OCI-M1 (cell line): ENCODE data around the gene ANTXR2.
"Not testable (repeated sequence)": the region's sequence is repeated elsewhere in the genome, so short reads cannot be mapped to it uniquely, and the experiment has no call there.

Experiments used
- DNase-seq: peaks from one replicate; lab custom pipeline; 2025; lab: John Stamatoyannopoulos, UW

ANTXR2 gene

DNA sequence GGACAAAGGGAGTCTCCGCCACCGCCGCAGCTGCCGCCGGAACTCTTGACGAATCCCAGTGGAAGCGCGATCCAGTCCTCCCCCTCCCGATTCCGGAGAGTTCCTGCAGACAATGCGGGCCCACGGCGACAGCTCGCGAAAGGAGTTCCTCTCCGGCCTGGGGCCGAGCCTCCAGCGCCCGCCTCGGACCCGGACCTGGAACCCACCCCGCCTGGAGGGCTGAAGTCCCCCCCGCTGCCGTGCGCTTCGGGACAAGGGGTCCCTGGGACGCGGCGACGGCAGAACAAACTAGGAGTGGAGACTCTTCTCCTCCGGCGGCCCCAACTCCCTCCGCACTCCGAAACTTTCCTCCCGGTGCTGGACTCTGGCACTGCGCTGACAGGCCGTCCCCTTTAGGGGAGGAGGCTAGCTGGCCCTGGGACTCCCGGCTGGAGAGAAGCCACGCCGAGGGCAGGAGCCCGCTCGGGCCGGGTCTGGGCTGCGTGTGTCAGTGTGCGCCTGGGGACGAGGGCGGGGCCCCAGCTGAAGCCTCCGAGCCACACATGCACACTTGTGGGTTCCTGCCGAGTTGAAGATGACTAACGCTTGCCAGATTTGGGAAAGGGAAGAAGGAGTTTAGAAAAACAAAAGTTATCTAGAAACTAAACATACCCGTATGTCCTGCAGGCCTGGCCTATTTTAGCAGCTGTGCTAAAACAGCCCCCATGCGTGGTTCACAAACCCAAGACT, at the start of gene ANTXR2:
Gene ANTXR2 (minus strand): TSS at position 486 of the 729 bp plus-strand sequence. CDS start 669 bp downstream, outside the sequence.
- peak; percentile 97 for DNase-seq

DNA sequence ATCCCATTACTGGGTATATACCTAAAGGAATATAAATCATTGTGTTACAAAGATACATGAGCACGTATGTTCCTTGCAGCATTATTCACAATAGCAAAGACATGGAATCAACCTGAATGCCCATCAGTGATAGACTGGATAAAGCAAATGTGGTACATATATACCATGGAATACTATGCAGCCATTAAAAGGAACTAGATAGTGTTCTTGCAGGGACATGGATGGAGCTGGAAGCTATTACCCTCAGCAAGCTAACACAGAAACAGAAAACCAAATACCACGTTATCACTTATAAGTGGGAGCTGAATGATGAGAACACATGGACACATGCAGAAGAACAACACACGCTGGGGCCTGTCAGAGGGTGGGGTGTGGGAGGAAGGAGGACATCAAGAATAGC, 48.8 kb upstream of the ANTXR2 start:
- DNase-seq: not testable (repeated sequence)

DNA sequence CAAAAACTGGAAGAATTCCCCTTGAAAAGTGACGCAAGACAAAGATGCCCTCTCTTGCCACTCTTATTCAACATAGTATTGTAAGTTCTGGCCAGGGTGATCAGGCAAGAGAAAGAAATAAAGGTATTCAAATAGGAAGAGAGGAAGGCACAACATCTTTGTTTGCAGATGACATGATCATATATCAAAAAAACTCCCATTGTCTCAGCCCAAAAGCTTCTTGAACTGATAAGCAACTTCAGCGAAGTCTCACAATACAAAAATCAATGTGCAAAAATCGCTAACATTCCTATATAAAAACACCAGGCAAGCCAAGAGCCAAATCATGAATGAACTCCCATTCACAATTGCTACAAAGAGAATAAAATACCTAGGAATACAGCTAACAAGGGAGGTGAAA, 46.6 kb upstream of the ANTXR2 start:
- not testable (repeated sequence) for DNase-seq

DNA sequence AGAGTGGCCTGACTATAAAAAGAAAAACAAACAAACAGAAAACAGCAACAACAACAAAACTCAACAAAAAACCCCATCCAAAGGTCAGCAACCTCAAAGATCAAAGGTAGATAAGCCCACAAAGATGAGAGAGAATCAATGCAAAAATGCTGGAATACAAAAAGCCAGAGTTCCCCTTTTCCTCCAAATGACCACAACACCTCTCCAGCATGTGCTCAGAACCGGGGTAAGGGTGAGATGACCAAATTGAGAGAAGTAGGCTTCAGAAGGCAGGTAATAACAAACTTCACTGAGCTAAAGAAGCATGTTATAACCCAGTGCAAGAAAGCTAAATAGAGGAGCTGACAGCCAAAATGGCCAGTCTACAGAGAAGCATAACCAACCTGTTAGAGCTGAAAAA, 43.5 kb upstream of the ANTXR2 start:
- no peak for DNase-seq

DNA sequence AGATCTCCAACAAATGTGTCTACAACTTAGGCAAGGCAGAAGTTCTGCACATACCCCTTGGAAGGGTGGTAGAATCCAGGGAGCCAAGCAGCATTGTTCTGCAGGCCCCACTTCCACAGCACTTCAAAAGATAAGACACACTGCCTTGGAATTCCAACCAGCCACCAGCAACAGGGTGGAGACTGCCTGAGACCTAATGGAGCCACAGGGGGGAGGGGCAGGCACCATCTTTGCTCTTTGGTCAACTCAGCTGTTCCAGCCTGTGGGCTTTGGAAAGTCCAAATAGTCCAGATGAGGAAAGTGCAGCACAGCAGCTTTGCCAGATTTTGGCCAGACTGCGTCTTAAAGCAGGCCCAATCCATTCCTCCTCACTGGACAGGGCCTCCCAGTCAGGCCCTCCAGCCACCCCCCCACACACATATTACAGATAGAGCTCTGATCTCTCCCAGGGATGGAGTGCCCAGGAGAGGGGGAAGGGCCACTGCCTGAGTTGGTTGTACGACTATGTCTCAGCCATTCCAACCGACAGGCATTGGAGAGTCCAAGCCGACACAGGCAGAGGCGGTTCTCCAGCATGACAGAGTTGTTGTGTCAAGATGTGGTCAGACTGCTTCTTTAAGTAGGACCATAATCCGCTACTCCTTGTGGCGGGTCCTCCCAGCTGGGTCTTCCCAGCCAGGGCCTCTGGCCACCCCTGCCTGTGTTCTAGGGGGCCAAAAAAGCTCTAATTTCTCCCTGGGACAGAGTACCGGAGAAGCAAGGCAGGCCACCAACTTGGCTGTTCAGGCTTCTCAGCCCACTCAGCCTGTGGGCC, 42.5 kb upstream of the ANTXR2 start:
- DNase-seq: no peak

DNA sequence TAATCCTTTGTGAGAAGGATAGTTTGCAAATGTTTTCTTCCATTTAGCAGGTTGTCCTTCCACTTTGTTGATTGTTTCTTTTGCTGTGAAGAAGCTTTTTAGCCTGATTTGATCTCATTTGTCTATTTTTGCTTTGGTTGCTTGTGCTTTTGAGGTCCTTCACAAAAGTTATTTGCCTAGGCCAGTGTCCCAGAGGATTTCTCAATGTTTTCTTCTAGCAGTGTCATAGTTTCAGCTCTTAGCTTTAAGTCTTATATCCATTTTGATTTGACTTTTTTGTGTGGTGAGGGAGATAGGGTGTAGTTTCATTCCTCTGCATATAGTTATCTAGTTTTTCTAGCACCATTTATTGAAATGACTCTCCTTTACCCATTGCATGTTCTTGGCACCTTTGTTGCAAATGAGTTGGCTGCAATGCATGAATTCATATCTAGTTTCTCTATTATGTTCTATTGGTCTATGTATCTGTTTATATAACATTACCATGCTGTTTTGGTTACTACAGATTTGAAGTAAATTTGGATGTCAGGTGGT, 41.8 kb upstream of the ANTXR2 start:
- DNase-seq: no peak

DNA sequence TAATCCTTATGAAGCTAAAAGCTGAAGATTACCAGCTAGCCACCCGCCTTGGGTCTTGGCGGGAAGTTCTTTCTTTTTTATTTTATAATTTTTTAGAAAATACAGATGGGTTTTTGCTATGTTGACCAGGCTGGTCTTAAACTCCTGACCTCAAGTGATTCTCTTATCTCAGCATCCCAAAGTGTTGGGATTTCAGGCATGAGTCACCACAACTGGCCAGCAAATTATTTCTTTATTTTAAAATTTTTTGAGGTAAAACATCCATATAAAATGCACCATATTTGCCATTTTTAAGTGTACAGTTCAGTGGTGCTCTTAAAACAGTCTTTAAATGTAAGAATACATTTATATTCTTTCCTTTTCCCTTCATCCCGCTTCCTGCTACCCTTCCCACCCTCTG, 40.6 kb upstream of the ANTXR2 start:
- DNase-seq: peak; percentile 34

DNA sequence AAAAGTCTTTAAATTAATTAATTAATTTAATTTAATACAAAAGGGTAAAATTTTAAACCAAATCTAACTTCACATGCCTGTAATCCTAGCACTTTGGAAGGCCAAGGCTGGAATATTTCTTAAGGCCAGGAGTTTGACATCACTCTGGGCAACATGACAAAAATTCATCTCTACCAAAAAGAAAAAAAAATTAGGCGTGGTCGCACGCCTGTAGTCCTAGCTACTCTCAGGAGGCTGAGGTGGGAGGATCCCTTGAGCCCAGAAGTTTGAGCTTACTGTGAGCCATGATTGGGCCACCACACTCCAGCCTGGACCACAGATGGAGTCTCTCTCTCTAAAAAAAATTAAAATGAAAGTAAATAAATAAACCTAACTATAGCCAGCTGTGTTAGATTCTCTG, 39.2 kb upstream of the ANTXR2 start:
- DNase-seq: no peak

DNA sequence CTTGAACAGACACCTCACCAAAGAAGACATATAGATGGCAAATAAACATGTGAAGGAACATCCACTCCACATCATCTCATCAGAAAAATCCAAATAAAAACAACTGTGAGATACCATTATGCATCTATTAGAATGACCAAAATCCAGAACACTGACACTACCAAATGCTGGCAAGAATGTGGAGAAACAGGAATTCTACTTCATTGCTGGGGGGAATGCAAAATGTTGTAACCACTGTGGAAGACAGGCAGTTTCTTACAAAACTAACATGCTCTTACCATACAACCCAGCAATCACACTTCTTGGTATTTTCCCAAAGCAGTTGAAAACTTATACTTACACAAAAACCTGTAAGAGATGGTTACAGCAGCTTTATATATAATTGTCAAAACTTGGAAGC, 38.2 kb upstream of the ANTXR2 start:
- DNase-seq: no peak

DNA sequence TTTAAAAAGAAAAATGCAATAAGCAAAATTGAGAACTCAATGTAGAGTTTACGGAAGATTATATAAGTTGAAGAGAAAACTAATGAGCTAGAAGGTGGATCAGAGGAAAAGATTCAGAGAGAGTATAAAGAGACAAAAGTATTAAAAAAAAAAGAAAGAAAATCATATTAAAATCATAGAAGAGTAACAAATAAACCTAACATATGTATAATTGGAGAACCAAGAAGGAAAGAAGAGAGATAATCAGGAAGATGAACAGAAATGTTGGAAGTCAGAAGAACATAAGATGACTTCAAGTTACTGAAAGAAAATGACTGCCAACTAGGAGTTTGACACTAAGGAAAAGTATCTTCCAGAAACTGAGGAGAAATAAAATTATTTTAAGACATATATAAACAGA, 34.3 kb upstream of the ANTXR2 start:
- no peak for DNase-seq

DNA sequence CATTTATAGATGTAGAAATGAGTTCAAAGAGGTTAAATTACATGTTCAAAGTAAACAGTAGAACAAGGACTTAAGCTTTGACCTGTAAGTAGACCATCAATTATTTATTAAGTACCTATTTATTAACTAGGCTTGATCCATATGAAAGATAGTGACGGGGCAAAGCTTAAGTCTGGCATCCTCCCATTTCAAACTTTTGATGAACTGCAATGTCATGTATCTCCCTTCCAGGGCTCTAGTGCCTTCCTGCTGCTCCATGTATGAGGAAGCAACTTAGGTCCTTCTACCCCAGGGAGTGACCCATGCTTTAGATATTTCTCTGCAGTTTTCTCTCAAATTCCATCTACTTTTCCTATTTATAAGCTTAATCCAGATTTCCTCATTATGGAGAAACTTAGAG, 31.9 kb upstream of the ANTXR2 start:
- DNase-seq: no peak

DNA sequence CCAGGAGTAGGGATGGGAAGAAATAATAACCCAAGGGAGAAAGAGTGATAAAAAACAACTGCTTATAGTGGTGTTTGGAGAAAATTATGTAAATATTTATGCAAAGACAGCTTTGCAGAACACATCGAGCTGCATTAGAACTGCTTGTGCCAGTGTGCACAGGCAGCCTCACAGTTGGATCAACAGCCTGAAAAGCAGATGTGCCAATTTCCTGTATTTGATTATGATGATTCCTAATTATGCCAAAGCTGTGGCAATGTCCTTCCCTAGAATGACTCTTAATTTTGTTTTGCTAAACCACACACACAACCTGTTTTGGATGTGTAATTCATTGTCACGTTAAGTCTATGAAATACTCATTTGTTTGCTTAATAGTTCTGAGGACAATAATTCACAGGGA, 30.6 kb upstream of the ANTXR2 start:
- no peak for DNase-seq

DNA sequence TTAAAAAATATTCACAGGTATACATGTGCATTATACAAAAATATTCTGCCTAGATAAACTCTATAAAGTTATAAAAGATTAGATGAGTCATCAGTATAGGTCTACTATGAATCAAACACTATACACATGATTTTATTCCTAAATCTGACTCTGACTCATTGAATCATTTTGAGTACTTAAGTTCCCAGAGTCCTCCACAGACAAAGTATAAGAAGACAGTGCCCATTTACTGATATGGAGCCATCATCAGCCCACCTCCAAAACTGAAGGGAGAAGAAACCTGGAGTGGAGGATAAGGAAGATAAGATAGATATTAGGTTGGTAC, 28.7 kb upstream of the ANTXR2 start:
- DNase-seq: no peak

DNA sequence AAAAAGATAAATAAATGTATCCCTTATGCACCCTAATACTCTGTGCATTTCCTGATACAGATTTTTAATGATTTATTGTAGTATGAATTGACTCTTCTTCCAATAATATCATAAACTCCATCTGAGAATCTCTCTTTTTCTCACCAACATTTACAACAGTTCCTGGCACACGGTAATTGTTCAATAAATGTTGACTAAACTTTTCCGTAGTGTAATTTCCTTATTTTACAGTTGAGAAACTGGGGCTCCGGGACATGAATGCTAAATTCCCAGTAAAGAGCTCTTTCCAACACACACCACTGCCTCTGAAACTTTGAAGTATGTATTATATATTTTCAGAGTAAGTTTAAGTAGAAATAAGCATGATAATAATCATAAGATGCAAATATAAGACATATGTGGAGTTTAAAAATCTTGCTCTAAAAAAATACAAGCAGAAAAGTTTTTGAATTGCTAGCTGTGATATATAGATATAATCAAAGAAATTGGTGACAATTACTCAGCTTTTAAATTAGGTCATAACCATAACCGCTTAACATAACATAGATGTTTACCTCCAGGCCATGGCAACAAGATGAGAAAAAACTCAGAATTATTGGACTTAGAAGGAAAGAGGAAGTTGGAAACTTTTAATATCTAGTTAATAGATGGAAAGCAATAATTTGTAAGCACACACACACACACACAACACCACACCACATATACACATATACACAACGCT, 28.2 kb upstream of the ANTXR2 start:
- no peak for DNase-seq

DNA sequence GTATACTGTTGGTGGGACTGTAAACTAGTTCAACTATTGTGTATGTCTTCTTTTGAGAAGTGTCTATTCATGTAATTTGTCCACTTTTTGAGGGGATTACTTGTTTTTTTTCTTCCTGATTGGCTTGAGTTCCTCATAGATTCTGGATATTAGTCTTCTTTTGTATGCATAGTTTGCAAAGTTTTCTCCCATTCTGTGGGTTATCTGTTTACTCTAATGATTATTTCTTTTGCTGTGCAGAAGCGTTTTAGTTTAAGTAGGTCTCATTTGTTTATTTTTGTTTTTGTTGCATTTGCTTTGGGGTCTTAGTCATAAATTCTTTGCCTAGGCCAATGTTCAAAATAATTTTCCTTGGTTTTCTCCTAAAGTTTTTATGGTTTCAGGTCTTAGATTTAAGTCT, 26.6 kb upstream of the ANTXR2 start:
- DNase-seq: no peak

DNA sequence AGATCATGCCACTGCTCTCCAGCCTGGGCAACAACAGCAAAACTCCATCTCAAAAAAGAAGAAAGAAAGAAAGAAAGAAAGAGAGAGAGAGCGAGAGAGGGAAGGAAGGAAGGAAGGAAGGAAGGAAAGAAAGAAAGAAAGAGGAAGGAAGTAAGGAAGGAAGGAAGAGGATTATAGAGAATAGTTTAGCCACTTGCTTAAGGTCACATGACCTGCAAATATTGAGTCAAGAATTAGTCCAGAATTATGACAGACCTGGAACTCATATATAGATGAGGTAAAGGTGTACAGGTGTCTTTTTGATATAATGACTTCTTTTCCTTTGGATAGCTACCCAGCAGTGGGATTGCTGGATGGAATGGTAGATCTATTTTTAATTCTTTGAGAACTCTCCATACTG, 25.6 kb upstream of the ANTXR2 start:
- DNase-seq: no peak

DNA sequence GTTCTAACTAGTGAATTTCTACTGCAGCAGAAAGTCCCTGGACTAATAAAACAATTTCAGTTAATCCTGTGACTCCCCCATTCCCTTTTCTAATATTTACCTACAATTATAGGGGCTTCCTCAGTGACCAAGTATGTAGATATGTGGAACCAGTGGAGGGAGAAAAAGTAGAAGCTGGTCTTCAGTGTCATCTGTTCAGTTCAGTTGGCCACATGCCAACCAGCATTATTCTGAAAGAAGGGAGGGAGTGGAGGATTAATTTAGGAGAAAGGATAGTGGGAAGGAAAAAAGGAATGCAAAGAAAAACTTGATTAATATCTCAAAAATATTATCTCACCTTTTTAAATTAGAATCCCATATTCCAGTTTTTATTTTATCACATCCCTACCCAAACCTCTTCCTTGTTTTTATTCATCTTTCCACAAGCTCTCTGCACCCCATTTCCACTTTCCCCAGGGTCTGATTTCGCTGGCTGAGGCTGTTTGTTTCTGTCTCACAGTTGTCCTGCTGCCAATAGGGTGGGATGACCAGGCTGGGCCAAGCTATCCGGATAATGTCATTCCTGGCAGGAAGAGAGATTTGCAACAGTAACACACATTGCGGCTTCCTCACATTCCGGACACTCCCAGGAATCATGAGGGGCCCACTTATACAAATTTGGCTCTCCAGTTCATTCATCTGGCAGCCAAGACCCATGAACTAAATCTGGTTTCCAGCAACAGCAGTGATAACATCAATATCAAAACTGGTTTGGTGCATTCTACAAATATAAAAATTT, 24.6 kb upstream of the ANTXR2 start:
- DNase-seq: peak; percentile 31

DNA sequence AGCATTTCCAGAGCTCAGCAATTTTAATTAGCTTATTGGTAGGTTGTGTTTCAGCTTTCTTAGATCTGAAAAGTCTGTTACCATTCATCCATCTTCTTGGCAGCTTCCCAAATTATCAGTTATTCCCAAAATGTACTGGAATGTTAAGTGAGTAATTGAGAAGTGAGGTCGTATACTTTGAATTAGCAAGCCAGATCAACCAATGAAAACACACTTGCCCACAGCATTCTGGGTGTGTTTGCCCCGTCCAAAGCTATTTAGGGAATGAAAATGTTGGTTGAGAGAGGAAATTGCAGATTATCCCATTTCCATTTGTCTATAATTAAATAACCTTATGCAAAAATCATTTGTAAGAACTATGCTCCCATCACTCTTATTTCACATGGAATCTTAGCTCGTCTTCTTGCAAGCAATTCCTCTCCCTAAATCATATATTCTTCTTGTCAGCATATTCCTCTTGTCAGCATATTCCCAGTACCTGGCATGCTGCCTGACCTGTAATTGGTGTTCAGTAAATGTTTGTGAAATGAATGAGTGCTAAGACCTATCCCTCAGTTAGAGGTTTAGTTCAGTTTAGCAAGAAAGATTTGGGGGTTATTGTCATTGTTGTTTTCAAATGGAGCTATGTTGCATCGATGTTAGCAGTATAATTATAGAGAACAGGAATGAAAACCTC, 23.3 kb upstream of the ANTXR2 start:
- no peak for DNase-seq

DNA sequence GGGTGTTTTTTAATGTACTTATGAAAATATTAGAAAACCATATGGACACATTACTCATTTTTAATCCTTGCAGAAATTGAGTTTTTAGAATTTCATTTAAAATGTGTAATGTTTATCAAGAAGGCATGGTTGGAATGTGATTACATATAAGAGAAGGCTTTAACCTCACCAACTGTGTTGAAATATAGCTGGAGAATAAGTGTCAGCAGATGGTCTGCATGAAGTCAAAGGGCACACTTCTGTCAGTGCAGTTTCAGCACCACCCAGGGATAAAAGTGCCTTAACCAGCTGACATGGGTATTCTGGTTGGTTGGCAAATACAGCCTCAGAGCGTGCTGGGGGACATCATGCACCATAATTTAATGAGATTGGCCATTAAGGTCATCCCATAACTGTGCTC, 21.2 kb upstream of the ANTXR2 start:
- DNase-seq: no peak

DNA sequence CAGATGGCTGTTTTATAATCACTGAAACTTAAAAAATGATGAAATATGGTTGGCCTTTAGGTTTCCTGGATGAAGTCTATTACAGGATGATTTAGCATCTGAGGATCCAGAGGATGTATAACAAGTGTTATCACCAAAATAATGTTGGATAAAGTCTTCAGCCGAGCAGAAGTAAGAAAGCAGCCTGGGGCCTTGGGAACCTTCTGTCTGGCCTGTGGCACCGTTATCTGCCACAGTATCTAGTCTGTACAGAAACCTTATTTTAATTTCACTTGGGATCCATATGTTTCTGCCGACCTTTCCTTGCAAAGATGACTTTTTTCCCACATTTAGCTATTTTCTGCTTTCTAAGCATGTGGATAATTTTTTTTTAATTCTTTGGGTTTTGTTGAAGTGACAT, 20.5 kb upstream of the ANTXR2 start:
- DNase-seq: no peak

DNA sequence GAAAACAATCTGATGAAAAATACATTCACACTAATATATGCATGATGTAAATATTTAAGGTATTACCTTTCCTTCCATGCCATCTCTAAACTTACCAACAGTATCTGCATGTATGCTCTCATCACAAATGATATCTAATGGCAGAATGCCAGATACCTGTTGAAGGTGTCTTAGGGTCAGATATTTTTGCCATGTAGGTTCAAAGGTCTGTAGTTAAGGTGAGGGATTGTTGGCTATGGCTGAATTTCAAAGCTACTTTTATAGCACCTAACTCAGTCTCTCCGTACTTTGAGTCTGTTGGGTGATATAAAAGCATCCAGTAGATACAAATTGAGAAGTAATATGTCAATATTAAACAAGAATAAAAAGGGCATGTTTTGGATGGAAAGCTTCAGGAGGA, 19.8 kb upstream of the ANTXR2 start:
- no peak for DNase-seq
